ENCODE results near the gene VAC14.

Gene VAC14

DNA sequence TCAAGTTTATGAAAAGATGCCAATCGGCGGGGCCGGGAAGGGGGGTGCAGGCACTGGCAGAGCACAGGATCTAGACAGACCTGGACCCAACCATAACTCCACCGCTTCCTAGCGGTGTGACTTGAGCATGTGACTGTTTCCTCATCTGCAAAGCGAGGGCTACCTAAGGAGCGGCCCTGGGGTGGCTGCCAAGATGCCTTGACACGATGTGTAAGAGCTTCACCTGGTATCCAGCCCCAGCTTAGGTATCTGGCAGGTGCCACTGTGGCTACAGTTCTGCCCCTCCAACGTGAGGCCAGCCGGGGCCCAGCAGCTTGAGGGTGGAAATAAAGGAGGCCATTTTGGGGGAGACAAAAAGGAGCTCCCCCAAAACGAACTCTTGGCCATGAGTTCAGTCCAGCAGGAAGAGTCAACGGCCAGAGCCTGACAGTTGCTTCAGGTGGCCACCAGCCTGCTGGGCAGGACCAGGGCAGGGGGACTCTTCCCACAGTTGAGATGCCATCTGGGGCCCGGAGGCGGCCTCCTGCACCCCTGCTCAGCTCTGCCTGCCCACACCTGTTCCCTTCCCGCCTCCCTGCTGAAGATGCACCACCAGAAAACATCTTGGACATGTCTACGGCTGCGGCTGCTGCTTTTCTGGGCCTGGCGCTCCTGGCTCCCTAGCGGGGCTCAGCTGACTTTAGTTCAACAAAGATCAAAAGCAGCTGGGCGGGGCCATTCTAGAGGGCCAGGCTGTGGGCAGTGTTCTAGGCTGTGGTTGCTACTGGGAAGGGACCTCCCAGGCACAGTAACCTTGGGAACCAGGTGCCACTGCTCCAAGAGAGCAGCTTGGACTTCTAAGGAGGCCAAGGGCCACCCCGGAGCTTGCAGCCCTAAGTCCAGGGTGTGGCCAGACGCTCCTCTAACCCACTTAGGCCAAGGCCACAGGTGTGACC lies 111.7 kb downstream of the VAC14 start:
- no peak for DNase-seq

DNA sequence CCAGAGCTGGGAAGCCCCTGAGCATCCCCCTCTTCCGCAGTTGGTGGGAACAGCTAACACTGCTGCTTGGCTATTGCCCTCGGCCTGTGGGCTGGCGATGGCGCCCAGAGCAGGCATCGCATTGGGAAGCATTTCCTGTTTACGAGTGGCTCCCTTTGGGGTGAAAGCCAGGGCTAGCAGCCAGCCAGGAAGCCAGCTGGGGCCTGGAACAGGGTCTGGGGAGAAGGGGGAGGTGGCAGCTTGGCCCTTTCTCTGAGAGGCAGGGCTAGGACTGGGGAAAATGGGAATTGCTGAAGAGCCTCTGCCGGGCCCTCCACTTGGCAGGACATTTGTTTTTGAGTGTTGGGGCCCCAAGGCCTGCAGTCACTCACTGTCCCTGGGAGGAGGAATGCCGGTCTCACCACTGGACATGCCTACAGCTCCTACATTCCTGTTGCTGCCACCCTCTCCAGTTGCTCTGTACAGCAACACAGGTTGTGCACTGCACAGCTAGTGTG lies 112.7 kb downstream of the VAC14 start:
- DNase-seq = no peak

DNA sequence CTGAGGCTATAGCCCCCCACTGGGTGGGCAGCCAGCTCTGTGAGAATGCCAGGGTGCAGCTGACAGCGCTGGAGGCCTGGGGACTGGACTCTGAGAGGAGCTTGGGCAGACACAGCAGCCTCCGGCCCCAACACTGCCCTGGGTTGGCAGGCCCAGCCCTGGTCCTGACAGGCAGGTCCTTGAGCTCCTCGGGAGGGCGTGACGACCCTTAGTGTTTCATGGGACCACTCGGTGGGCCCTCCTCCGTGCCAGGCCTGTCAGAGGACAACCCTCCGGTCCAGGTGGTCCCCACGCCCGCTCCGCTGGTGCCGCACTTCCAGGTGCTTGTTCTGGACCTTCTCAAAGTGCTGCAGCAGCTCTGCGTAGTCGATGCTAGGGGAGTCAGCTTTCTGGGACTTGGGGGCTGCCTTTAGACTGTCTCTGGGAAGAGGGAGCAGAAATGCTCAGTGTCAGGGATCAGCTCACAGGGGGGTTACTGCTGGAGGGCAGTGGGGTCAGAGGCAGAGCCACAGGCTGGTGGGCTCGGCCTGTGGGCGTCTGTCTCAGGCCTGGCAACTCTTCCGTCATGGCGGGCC lies 113.2 kb downstream of the VAC14 start:
- DNase-seq = no peak

DNA sequence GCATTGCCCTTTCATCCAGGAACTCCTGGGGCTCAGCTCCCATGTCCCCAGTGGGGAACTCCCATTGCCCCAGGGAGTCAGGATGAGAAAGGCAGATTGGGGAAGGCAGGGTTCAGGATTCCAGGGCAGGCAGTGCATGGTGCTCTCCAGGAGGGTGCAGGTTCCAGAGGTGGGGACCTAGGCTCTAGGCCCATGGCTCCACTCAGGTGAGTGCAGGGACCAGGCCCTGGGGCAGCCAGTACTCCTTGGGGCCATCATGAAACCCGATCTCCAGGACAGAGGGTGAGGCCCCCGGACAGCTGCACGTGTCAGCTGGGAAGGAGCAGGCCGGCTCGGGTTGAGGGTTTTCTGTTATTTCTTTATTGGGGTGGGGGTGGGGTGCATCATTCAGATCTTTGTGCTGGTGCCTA lies 113.9 kb downstream of the VAC14 start:
- DNase-seq = peak in 1 of 2 experiments; percentile 24

DNA sequence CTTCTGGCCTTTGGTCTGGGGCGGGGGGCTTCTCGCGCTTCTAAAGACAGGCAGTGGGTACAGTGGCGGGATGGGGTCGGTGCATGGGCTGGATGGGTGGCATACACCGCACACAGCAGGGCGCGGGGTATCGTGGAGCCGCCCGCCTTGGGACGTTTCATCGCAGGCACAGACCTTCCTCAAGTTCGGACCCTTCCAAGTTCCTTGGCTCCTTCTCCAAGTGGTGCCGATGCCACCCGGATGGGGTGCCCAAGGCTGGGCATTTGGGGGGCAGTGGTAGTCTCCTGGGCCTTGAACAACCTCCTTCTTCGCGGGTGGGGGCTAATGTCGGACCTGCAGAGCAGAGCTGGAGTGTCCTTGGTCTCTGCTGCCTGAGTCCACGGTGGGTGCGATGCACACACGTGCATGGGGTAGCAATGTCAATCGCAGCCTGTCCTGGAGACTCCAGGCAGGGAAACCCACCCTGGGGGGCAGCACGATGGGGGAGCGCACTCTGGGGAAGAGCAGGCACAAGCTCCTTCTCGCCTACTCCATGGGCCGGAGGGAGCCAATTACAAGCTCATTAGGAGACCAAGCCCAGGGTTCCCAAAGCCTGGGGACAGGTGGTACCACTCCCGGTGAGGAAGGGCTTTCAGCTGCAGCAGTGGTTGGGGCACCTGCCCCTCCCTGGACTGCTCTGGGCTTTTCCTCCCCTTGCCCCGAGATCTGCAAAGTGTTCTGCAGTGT lies 114.4 kb downstream of the VAC14 start:
- DNase-seq = peak; percentile 6 to 63

DNA sequence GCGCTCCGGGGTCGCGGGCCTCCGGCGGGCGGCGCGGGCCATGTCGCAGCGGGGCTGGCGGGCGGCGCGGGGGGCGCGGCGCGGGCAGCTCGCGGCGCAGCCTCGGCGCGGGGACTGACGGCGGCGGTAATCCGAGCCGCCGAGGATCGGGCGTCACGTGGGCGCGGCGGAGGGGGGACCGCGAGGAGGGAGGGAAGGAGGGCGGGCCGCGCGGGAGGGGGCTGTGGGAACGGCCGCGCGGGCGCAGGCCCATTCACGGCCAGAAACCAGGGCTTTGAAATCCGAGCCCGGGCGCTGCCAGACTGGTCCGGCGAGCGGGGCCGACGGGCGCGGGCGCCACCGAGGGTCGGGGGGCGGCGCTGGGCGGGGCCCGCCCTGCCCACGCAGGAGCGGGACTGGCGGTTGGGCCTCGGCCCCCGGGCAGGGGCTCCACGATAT lies 115.0 kb downstream of the VAC14 start, which contains the start of gene MTSS2:
Gene MTSS2 (minus strand): TSS at position 116 of the 438 bp plus-strand sequence. CDS start 262 bp downstream, outside the sequence.
- DNase-seq = peak in 1 of 2 experiments; percentile 89

DNA sequence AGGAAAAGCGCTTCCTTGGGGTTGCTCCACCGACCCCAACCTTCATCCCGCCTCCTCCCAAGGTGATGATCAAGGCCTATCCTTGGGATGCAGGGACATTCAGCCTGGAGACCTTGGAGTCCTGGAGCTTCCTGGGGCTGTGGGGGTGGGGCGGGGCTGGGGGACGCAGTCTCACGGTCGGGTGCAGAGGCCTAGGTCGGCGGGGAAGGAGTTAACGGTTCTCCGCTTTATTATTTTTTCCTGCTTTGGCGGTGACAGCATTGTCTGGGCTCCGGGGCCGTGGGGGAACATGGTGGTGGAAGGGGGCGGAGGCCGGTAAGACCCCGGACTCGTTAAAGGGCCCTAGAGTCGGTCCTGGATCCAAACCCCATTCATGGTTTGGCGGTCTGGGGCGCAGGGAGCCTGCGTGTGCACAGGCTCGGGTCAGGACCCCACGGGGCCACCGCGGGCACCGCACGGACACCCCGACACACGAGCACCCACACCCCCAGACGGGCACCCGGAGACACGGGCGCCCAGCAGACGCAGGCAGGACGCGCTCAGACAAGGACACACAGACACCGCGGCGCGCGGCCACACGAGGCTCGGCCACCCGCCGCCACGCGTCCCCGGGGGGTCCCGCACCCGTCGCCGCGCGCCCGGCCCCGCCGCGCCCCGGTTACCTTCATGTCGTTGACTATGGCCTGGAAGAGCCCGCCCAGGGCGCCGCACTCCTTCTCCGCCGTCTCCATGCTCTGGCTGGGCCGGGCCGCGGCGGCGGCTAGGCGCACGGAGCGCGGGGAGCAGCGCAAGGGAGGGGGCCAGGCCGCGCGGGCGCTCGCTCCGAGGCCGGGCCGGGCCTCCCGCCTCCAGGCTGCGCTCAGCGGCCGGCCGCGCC lies 115.7 kb downstream of the VAC14 start:
- DNase-seq = peak in 1 of 2 experiments; percentile 66

DNA sequence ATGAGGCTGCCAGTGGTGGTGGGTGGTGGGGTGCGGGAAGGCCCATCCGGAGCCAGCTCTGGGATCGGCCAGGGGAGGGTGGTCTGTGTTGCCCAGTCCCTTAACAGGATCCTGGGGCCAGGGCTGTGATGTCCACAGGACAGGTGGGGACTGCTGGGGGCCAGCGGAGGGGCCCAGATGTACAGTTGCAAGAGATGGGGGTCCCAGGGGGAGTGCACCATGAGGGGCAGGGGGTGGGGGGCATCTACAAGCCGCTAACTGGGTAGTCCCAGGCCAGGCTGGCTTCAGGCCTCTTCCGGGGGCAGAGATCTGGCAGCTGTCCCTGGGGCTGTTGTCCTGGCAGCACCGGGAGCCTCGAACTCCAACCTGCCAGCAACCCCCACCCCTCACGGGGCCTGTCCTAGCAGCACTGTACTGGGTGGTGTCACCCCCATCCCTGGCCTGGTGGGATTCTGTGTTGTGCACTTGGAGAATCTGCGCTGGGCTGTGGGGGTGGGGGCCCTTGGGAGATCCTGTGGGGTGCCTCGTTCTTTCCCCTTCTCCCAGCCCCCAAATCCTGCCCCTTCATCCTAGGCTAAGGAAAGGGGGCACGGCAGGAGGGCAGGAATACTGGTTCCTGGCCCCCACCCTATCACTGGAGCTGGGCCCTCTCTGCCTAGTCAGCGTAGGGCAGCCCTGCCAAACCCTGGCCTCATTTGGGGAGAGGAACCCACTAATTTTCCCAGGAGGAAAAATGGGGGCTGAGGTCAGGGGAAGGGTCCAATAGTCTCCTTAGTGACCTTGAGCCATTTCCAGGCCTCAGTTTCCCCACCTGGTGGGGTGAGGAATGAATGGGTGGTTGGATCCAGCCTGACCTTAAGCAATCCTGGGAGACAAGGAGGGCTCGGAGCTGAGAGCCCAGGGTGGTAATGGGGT lies 116.6 kb downstream of the VAC14 start:
- no peak for DNase-seq

DNA sequence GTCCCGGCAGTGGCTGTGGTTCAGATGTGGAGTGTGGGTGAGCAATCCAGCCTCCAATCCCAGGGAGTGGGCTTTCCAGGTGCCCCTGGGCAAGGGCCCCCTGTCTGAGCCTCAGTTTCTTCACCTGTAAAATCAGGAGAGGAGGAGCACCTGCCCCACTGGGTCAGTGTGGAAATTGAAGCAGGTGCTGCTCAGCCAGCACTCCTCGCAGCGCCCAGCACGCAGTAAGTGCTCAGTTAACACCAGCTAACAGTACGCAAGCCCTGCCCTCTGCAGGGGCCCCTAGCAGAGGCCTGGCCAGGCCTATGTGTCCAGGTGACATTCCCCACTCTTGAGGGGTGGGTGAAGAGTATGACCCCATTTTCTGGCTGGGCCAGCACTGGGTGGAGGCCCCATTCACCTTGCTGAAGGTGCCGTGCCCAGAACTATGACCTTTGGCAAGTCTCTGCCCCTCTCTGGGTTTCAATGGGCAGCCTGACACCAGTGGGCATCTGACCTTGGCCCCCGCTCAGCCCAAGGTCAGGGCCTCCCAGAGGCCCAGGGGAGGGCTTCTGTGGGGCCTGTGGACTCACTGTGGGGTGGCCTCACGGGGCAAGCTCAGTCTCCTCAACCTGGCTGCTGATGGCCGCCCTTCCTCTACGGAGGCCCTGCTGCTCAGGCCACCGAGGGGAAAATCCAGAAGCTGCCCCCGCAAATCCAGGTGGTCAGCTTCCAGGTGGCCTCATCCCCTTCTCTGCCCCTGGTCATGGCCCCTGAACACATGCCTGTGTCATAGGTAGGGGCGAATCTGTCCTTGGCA lies 117.6 kb downstream of the VAC14 start:
- no peak for DNase-seq

DNA sequence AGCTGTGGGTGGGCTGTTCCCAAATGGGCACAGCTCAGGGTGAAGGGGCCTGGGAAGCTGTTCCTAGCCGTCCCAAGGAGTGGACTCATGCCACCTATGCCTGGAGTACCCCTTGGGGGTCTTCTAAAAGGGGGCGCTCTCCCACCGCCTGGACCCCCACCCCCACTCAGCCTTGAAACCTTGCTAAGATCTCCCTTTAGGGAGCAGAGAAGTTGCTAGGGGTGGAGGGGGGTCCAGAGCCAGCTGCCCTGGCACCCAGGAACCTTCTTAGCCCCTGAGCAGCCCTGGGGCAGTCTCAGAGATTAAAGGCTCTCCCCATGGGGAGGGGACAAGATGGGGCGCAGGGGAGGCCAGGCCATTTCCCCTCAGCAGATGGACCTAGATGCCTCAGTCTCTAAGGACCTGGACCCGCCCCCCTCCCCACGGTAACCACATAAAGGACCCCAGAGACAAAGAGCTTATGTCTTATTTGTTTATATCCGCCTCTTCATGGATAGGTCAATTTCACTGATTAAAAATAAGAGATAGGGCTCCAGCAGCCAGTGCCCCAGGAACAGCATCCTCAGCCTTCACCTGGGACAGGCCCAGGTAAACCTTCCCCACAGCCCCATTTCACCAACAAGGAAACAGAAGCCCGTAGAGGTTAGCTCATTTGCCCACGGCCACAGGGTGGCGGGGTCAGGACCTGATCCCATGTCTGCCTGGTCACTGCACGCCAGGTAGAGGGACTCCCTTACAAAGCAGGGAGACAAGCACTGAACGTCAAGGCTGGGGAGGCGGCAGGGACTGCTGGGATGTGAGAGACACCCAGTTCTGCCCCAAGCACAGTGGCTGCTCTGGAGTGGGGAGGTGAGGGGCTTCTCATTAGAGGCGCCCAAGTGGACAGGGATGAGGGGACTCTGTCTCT lies 118.5 kb downstream of the VAC14 start:
- DNase-seq = no peak

DNA sequence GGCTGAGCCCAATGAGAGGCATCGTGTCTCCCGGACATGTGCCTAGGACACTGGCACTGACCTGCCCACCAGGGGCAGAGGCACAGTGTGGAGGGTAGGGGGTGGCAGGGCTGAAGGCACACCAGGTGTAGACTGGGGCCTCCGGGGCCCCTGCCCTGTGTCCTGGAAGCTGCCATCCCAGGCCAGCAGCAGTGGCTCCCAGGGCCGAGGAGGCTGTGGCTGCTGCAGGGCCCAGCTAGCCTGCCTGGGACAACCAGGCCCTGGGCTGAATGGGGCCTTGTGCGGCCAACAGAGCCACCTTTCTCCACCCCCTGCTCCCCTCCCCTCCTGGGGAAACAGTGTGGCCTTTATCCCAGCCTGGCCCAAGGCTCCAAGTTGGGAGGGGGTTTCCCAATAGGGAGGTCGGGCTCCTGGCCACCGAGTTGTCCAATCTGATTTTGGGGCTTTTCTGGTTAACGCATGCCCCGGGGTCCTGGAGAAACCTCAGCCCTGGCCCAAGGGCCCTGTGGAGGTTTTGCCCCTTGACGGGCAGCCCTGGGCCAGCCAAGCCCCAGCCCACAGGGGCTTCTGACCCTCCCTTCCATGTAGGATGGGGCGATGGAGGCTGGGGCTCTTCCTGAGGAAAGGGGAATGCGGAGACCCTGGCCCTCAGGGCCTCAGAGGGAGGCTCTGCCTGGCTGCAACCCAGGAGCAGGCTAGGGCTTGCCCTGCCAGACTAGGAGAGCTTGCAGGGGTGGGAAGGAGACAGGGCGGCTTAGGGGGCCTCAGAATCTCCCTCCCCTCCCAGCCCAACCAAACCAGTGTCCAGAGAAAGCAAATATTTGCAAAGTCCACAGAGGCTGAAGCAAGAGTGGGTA lies 119.3 kb downstream of the VAC14 start:
- DNase-seq = no peak

DNA sequence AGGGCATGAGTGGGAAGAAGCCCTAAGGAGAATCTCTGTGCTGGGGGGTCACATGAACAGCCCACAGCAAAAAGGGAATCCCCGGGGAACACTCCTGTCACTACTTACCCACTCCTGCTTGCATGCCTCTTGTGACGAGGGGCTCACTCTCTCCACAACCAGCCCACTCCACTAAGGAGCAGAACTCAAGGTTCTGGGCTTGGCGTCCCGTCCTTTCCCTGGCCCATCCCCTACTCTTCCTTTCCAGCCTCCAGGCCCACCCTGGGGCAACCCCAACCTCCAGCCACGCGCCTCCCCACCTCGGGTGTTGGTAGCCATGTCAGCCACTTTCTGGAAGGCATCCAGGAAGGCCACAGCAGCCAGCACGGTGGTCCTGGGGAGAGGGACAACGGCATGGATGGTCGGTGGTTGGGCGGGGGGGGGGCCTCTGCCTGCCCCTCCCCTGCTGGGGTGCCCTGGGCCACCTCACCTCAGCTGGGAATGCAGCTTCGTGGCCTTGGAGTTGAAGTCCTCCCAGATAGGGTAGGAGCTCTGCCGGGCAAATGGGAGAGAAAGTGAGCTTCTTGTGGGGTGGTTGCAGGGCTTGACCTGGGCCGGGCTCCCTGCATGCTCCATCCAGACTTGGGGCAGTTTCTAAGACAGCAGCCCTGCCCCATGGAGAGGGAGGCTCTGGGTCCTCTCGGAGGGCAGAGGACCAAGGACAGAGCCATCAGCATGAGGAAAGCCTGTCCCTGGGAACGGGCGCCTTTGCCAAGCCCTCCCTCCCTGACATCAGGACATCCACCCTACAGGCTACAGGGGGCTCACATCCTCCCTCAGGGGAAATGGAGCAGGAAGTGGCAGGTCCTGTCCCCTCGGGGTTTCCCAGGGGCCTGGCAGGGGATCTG lies 120.2 kb downstream of the VAC14 start:
- DNase-seq = no peak

DNA sequence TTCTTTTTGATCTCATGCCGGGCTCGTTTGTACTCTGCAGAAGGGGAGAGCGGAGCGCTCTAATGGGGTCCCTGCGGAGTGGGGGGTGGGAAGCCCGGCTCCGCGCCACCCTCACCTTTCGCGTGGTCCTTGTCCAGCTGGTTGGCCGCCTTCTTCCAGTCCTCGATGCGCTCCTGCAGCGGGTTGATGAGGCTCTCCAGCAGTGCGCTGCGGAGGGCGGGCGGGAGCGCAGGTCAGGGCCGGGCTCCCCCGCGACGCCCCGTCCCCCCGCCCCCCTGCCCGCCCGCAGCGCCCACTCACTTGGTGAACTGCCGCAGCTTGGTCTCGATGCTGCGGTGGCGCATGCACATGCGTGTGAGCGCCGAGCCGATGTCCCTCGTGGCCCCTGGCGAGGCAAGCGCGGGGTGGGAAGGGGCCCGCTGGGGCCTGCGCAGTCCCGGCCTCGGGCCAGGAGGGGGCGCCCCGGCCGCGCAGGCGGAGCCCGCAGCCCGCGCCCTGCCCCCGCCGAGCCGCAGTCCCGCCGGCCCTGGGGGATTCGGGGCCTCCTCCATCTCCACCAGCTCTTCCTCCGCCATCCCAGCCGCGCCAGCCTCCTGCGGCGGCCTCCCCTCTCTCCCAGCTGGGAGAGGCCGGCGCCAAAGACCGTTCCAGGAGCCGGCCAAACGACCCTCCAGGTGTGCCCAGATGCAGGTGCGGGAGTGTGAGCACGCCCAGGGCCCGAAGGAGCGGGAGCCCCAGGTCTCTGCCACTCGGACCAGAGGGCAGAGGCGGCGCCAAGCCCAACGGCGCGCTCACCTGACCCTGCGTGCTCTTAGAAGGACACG lies 121.1 kb downstream of the VAC14 start:
- DNase-seq = peak in 1 of 2 experiments; percentile 26

DNA sequence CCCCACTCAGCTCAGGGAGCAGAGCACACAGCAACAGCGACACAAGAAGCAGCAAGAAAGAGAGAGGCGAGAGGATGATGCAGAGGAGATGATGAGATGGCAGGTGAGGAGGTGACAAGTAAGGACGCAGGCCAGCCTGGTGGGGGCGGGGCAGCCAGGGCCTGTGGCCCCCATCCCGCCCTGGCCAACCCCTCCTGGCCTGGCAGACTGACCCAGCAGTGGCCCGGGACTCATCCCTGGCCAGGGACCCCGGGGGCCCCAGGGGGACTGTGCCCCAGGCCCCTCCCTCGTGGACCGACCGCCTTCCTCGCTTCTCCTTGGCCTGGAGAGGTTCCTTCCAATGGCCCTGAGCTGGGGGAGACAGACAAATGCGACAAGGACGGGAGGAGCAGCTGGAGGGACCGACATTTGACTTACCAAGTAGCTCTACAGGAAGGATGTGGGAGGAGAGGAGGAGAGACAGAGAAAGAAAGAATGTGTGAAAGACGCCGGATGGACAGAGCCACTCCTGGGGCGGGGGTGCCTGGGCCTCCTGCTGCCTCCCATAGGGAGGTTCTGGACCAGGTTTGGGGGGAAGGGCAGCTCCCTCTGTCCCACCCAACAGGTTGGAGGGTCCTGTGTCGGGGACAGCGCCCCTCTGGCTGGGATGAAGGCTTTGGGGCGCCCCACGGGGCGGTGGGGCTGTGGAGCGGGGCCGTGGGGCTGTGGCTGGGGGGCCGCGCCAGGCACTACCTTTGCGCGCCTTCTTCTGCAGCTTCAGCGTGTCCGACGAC lies 121.9 kb downstream of the VAC14 start:
- DNase-seq = no peak
